Right ventricle myocardium superior (tissue), 1 donor: Measurements from ENCODE around the gene MAGED1. TPM values are rescaled to one million over a fixed set of nuclear protein-coding genes. Genes with fewer than 3 reads are reported as not detected.
"Not testable (repeated sequence)": the region's sequence is repeated elsewhere in the genome, so short reads cannot be mapped to it uniquely, and the experiment has no call there.

Experiments
- ATAC-seq: fragments of 200-7000 bp; cut with Tn5 transposase; one replicate; pipeline ENCODE4 v1.9.1; 2020; ENCODE audit warnings: mild to moderate bottlenecking; ENCODE audit not compliant: poor library complexity
- DNase-seq: peaks from one replicate; pipeline ENCODE4 v3.0.0-alpha.2; 2020
- intact Hi-C: fragments of 100-400 bp; cut with DNase I; formaldehyde crosslinking; loops from one replicate; pipeline ENCODE4 v1.11.2; 2022
- total RNA-seq: library from RNA; stranded (reverse); fragmentation: NEBNext Ultra II Directional; extraction: Animal tissue kit (Norgen Biotek cat#: 25700); gene quantifications from one replicate; pipeline ENCODE4 v1.2.1, GENCODE V29; 2021
- donor health status: DM: no; HTN: yes; CAD: no; lungs with severe emphysema.

Gene MAGED1
- total RNA-seq, 1 donor from 2014 or later, result 54.8 TPM

- intact Hi-C loops, result no loop called here
- ATAC-seq (peak; percentile 13), DNase-seq (no peak)
Observed at GRCh38 chrX:51893931-51894696, 691 bp downstream of the MAGED1 start.

GRCh38 chrX:51894697-51895336, 1.4 kb downstream of the MAGED1 start:
- peak; percentile 36 for ATAC-seq
- intact Hi-C loops, result no loop called here
- no peak for DNase-seq

GRCh38 chrX:51896626-51897025, 3.2 kb downstream of the MAGED1 start:
- intact Hi-C loops, result no loop called here
- DNase-seq (no peak), ATAC-seq (no peak)

GRCh38 chrX:51899741-51900140, 6.3 kb downstream of the MAGED1 start:
- DNase-seq (no peak), ATAC-seq (no peak)
- intact Hi-C loops, result no loop called here

GRCh38 chrX:51902510-51903050, 9.2 kb downstream of the MAGED1 start:
- DNase-seq (no peak), ATAC-seq (no peak)
- intact Hi-C loops, result no loop called here

- DNase-seq, ATAC-seq, intact Hi-C loops: not testable (repeated sequence)
Observed at GRCh38 chrX:51905152-51905551, 11.7 kb downstream of the MAGED1 start.

GRCh38 chrX:51905711-51906110, 12.3 kb downstream of the MAGED1 start:
- ATAC-seq, result no peak
- intact Hi-C loops, result no loop called here
- DNase-seq, result no peak

GRCh38 chrX:51917604-51918003, 24.2 kb downstream of the MAGED1 start:
- ATAC-seq (no peak), DNase-seq (no peak)
- intact Hi-C loops, result no loop called here

GRCh38 chrX:51922561-51922960, 29.1 kb downstream of the MAGED1 start:
- intact Hi-C loops, result no loop called here
- no peak for ATAC-seq
- no peak for DNase-seq

GRCh38 chrX:51931566-51932150, 38.2 kb downstream of the MAGED1 start:
- DNase-seq, result no peak
- intact Hi-C loops, result no loop called here
- ATAC-seq, result no peak

Other genes starting within 250 kb of the MAGED1 start
- gene CENPVL2, start 210.8 kb upstream of the MAGED1 start, total RNA-seq, result not detected
- not detected for gene CENPVL1, start 183.1 kb upstream of the MAGED1 start, total RNA-seq
- gene GSPT2, start 150.2 kb upstream of the MAGED1 start, total RNA-seq, result 6.9 TPM
- gene MAGED4B, start 175.6 kb downstream of the MAGED1 start, total RNA-seq, result 0.67 TPM